Measurements from ENCODE around the gene MAP2K2.

GRCh38 chr19:4067396-4068046 lies 56.4 kb downstream of the MAP2K2 start:
- no peak for TF ChIP-seq EZH2 (IDR thresholded peaks at IDR 0.05)
- no peak; the same call in 1 of the 2 replicates for TF ChIP-seq POLR2AphosphoS5 (IDR thresholded peaks at IDR 0.05; ENCODE audit: borderline replicate concordance, low read depth, low read length)

Measured in SK-N-MC (cell line).